Fibroblast of skin of abdomen (primary cell): ENCODE measurements around the gene TRPC3.
"Not testable (repeated sequence)": the region's sequence is repeated elsewhere in the genome, so short reads cannot be mapped to it uniquely, and the experiment has no call there.

Source experiments
- DNase-seq: peaks from one replicate; pipeline ENCODE4 v3.0.0-alpha.2; 2013

Gene TRPC3

DNA sequence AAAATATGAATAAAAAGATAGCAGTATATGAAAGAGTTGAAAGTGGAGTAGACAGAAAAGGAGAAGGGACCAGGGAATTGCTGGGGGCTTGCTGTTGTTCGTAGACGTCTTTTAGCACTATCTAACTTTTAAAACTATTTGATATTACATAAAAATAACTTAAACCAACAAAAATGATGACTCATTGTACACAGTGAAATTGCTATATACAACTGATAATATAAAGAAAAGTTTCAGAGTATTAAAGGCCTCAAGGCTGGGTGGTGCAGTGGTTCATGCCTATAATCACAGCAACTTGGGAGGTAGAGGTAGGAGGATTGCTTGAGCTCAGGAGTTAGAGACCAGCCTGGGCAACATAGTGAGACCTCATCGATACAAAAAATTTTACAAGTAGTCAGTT is 5.2 kb downstream of the TRPC3 start:
- DNase-seq, result no peak

DNA sequence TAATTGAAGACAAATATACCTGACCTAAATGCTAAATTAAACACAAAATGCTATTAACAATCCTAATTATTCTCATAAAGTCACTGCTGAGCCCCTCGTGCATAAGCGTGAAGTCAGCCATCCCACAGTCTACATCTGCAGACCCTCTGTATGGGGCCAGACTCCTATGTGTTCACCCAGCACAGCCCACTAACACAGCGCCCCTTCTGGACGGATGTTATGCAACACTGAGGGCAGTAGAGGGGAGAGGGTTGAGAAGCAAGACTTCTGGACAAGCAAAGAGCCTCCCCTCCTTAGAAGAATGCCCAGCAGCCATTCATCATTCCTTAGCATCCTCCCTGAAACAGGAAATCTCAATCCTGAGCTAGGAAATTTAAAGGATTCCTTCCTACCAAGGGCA is 7.9 kb downstream of the TRPC3 start:
- no peak for DNase-seq

DNA sequence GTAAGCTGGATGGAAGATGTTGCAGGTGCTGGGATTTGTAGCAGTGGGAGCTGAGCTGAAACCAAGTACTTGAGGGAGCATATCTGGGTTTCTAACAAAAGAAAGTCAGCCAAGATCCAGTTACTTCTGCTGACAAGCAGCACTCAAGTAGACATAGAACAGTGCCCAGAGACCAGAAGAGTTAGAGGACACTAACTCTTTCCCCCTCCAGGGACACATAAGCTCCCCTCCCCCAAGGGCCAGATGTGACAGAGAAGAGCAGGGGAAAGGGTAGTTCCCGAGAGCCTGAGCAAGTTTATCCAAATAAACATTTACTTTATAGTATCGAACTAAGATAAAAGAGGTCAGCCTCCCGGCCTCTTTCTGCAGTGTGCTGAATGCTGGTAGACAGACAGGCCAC is 12.2 kb downstream of the TRPC3 start:
- no peak for DNase-seq

DNA sequence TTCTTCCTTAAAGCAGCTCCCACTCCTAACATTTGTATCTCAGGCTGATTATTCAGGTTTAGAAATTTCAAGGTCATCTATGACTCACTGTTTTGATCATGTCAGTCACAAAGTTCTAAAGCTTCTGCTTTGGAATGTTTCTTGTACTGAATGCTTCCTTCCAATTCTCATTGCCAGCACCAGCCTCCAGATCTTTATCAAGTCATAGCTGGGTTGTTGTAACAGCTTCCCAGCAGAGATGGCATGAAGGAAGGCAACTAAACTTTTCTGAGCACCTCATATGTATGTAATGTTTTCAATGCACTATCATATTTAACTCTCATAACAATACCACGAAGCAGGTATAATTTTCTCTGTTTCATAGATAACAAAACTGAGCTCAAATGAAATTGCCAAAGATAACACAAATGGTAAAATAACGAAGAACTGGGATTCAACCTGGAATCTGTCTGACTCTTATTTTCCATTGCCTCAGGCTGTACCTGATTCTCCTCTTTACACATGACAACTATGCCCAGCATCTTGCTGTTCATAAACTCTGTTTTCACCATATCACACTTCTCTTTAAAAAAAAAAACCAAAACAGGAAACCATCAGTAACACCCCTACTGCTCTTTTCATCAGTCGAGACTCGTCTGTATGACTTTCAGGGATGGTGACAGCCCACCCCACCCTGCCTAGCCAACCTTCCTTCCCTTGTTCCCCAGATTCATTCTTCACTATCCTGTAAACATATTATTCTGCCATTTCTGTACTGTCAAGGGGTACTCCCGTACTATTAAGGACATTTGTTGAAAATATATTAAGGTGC is 13.4 kb downstream of the TRPC3 start:
- DNase-seq, result no peak

DNA sequence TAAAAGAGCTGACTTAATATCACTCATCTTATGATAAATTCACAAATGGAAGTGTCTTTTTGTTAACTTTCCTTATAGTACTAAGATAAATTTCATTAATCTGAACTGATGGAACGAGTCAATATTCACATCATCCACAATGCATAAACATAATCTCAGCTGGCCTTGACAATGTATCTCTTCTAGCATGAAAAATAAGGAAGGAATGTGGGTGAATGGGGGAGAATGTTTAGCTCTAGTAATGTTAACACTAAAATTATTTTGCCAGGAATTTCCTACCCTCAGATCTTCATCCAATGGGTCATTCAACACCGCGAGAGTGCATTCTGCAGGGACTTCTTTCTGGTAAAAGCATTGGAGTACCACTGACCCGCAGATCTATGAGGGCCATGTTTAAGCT is 15.8 kb downstream of the TRPC3 start:
- no peak for DNase-seq

DNA sequence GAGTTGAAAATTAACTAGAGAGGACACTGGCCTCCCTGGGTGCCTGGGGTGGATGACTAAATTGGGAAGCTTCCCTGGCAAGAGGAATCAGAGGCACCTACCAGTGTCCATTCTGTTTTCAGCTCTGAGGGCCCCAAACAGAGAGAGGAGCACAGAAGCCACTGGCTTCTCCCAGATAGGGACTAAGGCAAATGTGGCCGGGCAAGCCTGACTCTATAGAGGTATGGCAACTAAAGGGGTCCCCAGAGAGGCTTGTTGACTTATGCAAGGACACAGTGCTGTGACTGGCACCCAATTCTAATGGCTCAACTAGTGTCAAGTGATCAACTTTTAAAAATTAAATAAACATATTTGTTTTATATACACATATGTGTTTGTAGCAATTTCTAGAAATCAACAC is 17.2 kb downstream of the TRPC3 start:
- no peak for DNase-seq

DNA sequence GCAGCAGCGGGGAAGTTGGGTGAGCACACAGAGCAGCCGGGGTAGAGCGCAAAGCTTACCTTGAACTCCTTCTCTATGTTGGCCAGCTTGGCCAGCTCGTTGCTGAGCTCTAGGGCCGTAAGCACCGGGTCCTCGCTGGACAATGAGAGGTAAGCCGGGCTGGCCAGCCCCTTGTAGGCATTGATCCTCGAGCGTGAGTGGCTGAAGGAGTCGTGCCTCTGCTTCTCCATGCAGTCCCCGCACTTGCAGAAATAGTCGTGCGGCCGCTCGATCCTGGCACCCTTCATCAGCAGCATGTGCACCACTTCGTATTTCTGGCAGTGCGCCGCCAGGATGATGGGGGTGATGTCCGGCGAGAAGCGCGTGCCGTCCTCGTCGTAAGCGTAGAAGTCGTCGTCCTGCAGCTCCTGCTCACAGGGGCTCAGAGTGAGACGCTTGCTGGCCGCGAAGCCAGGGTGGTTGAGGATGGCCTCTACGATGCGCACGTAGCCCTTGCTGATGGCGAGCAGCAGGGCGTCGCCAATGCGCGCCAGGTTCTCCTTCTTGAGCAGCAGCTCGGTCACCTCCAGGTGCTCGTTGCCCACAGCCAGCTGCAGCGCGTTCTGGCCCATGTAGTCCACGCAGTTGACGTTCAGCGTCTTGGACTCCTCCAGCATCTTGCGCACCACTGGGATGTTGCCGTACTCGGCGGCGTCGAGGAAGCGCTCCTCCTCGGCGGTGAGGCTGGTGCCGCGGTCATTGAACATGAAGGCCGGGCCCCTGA is 19.5 kb downstream of the TRPC3 start:
- no peak for DNase-seq

DNA sequence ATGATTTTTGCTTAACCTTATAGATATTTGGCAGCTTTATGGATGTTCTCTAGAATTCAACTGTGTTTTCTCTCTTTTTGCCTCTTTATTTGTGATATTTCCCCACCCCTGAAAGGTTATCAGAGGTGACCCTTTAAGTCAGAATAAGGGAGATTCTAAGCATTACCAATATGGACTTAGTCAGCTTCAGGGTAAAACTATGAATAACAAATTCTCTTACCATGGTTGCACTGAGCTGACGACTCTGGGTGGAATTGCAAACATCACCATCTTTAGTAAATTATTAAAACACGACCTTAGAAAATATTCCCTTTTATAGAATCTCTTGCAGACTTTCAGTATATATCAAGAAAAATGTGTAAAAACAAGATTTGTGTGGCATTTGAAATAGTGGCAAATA is 21.6 kb downstream of the TRPC3 start:
- no peak for DNase-seq

DNA sequence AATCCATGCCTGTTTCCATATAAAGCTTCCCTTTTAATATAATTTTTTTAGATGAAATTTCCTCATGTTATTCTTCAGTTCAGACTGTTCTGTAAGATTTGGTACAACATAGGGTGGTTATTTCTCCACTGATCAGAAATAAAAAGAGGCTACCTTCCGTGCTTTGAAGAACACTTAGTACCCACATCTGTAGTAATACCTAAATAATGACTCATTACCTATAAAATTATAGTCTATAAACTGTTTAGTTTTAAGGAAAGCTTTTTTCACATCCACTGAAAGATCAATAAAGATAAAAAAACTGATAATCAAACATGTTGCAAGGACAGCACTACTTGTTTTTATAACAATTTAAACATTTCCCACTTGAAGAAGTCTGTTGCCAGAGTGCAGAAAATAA is 23.9 kb downstream of the TRPC3 start:
- DNase-seq, result no peak

DNA sequence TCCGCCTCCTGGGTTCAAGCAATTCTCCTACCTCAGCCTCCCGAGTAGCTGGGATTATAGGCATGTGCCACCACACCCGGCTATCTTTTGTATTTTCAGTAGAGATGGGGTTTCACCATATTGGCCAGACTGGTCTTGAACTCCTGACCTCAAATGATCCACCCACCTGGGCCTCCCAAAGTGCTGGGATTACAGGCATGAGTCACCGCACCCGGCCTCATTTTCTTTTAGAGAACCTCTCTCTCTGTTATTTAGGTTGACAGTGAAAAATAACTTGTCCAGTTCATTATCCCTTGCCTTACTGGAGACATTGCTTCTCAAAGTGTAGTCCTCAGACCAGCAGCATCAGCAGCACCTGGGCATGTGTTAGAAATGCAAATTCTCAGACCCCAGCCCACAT is 25.4 kb downstream of the TRPC3 start:
- not testable (repeated sequence) for DNase-seq

DNA sequence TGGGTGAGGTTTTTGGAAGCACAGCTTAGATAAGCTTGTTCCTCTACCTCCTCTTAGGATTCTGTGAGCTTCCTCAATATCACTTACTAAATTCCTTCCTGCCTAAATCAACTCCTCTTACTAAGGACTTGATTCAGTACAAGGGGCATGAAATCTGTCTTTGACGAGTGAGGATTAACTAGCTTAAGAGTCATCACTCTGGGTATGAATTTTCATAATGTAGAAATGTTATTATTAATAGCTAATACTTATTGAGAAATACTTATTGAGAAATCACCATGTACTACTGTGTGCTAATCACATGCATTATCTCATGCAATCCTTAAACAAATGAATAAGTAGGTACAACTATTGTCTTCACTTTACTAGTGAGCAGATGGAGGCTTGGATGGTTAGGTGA is 28.6 kb downstream of the TRPC3 start:
- DNase-seq, result no peak

DNA sequence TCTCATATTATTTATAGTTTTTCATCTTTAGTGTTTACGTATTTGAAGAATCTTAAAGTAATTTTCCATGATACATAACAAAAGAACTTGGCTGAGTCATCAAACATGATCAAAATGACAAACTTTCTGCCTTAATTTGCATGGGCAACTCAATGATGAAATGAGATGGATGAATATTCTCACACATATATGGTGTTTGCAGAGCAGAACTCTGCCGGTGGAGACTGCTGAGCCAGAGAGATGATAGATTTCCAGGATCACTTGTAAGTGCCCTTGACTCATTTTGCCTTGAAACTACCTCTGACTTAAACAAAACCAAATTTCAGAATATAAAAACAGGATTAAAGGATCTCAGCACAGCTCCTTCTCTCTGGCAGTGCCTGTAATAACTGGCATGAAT is 38.2 kb downstream of the TRPC3 start:
- peak; percentile 17 for DNase-seq

DNA sequence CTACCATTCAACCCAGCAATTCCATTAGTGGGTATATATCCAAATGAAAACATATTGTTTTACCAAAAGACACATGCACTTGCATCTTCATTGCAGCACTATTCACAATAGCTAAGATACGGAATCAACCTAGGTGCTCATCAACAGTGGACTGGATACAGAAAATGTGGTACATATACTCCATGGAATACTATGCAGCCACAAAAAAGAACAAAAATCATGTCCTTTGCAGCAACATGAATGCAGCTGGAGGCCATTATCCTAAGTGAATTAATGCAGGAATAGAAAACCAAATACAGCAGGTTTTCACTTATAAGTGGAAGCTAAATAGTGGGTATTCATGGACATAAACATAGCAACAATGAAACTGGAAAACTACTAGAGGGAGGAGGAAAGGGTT is 43.5 kb downstream of the TRPC3 start:
- DNase-seq, result no peak

DNA sequence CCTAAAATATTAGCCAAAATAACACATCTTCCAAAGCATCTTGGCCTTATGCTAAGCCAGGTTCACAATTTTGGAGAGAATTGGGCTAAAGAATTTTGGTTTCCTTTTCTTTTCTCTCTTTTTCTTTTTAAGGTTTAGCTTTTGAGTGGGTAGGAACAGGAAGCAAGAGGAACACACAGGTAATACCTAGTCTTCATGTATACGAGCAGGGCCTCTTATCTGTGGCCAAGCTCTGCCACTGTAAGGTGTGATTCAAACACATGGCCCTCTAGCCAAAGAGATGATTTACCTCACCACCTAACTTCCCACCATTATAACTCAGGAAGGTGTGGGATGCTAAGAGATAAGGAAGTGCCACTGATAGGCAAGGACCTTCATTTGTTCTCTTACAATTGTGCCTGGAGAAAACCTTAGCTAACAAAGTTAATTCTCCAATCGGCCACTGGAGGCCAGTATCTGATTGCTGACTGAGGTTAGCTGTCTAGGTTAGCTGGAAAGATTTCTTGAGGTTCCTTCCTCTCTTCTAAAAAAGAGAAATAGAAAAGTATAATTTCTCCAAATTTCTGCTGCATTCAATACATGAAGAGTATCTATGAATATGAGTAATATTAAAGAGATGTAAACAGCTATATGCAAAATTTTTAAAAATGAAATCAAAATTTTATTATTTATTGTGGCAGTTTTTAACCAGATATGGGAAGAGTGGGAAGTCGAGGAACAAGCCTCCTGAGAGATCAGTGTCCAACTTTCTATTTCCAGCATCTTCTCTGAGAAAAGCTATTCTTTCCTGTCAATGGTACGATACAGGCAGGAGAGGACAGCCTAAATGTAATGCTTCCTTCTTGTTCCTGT is 51.5 kb downstream of the TRPC3 start:
- peak; percentile 54 for DNase-seq

DNA sequence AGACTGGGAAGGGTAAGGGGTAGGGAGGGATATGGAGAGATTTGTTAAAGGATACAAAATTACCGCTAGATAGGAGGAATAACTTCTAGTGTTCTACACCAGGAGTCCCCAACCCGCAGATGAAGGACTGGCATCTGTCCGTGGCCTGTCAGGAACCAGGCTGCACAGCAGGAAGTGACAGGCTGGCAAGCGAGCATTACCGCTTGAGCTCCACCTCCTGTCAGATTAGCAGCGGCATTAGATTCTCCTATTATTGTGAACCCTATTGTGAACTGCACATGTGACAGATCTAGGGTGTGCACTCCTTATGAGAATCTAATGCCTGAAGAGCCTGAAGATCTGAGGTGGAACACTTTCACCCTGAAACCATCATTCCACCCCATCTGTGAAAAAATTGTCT is 53.7 kb downstream of the TRPC3 start:
- DNase-seq, result no peak

DNA sequence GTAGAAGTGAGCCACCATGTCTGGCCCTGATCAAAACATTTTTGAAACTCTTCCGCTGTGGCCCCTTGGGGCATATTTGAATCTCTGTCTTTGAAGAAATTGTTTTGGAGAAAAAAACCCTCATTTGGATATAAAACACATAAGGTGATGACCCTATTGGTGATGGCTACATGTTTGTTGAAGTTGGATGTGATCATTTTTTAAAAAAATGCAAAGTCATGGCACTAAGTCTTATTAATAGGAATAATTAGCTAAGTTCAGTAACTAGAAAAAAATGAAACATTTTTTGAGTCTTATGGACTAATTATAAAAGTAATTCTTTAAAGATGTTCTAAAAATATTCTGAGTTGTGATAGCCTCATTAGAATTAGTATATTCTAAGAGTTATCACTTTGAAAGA is 63.7 kb downstream of the TRPC3 start:
- no peak for DNase-seq

DNA sequence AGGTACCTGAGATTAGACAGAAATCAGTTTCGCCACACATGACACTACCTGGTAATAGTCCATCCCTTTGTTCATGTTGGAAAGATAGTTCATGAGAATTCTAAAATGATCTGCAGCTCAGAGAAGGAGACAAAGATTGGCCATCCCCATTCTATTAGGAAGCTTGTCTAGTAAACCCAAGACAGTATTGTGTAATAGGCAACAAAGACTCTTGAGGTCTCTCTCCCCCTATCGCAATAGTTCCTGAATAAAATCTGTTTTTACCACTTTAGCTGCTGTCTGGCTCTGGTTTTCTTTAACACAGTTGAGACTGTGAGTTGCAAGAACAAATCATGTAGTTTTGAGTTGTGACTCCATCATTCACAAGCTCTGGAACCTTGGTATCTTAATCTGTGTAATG is 66.7 kb downstream of the TRPC3 start:
- DNase-seq, result no peak

DNA sequence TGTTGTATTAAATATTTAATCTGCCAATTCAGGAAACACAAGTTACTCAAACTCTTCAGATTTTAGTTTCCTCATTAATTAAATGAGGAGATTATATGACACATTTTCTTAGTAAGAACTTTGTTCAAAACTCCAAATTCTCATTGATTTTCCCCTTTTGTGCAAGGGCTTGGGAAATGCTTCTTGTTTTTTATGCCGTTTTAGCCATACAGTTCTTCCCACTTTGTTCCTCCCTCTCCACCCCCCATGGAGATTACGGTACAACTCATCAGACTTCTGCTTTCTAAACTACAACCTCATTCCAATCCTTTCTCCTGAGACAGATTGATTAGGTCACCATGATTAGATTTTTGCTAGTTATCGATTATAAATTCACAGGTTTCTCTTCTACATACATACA is 70.7 kb downstream of the TRPC3 start:
- DNase-seq, result no peak

DNA sequence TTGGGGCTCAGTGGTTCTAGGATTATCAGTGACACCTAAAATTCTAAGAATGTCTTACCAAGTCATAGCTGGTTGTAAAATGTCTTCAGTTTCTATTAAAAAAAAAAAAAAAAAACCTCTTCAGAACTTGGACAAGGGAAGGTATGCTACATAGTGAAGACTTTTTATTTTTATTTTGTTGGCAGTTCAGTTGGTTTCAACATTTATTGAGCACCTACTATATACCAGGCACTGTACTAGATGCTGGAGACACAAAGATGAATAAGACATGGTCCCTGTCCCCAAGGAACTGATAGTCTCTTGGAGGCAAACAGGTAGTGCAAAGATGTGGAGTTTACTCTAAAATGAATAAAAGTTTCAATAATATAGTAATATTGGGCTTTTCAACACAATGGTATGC is 72.7 kb downstream of the TRPC3 start:
- DNase-seq, result no peak

DNA sequence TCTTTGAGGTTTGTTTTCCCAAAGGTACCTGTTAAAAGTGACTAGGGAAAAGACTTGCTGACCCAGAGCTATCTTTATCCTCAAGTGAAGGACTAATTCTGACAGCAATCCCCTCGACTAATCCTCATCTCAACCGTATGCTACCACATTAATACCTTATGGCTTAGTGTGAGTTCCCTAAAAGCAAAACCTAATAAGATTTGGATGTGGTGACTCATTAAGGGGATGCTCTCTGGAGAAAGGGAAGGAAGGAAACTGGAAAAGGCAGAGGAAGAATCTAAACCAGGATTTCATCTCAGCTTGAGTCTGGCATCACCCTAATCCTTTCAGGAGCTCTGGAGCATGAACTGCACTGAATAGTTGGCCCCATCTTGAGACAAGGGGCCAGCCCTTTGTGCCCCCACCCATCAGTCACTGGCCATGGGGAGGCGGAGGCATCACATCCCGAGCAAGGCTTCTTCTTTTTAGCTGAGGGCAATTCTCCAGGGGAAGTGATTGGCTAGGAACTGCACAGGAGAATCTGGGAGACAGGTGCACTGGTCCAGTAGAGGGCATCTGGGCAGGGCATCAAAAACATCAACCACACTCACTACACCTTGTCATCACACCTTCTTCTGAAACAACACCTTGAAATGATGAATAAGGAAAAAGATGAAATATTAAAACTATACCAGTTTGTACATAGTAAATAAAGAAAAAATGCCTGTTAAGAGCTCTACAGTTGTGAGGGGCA is 74.7 kb downstream of the TRPC3 start:
- peak; percentile 49 for DNase-seq

DNA sequence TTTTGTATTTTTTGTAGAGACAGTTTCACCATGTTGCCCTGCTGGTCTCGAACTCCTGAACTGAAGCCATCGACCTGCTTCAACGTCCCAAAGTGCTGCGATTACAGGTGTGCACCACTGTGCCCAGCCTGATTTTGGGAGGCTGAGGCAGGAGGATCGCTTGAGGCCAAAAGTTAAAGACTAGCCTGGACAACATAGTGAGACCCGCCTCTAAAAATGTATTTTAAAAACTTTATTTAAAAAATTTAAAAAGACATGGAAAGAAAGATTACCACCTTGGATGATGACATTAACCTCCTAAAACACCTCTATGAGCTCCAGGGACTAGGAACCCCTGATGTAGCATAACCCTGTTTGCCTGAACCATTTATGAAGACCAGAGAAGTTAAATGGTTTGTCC is 75.8 kb downstream of the TRPC3 start:
- no peak for DNase-seq

DNA sequence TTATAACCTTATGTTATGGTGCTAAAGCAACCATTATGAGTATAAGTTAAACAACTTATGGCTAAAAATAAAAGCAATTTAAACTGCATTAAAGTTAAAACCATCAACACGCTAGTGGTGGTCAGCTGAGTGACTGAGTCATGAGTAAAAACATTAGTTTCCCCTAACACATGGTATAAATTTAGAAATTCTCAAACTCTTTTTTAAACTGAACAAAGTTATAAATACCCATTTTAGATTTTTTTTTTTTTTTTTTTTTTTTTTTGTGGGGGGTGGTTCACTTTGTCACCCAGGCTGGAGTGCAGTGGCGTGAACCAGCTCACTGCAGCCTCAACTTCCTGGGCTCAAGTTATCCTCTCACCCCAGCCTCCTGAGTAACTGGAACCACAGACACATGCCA is 76.2 kb downstream of the TRPC3 start:
- DNase-seq, result peak; percentile 13

DNA sequence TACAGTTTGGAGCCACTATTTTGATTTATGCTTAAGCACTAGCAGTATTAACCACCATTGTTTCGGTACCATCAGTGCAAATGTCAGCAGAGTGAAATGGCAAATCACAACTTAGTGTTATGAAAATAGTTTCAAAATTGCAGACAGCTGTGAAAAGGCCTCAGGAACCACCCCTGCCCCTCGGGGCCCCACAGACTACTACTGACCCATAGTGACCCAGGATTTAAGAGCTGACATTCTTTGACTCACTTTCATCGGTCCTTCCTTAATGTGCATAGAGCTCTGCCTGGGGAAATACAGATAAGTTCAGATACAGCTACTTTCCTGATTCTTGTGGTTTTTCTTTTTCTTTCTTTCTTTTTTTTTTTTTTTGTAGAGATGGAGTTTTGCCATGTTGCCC is 78.3 kb downstream of the TRPC3 start:
- no peak for DNase-seq
